HG03571 (cell line): Measurements from ENCODE around the gene E2F1.

ENCODE experiments used
- ATAC-seq: cut with Tn5 transposase; IDR thresholded peaks from one replicate; pipeline ENCODE4 v1.9.1; 2021; ENCODE audit not compliant: unreplicated experiment

E2F1 gene

GRCh38 chr20:33673114-33673409 lies 13.1 kb downstream of the E2F1 start:
- ATAC-seq = no peak

DNA sequence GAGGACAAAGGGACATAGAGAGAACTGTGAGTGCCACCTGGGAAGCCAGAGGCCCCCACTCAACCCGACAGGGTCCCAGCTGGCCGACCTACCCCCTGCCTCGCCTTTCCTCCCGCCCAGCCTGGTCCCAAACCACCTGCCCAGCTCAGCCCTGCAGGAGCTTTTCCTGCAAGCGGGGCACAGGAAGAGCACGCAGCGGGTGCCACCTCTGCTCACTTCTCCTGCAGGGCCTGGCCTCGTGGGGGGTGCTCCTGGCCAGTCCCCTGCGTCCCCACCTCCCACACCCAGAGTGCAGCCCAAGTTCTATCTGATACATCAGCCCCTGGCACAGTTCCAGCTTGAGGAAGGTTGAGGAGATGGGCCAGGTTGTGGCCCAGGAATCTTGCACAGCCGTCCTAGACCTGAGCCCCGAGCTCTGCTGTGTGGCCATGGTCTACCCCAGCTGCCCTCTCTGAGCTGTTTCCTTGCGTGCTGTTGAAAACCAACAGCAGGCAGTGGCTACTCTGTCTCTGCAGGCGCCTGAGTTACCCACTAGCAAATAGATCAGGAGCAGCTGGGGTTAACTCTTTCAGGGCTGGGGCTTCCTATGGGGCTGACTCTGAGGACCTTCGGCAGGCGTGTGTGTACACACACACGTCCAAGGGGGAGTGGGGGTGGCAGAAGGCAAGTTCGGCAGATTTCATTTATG lies 13.6 kb downstream of the E2F1 start:
- ATAC-seq = no peak

DNA sequence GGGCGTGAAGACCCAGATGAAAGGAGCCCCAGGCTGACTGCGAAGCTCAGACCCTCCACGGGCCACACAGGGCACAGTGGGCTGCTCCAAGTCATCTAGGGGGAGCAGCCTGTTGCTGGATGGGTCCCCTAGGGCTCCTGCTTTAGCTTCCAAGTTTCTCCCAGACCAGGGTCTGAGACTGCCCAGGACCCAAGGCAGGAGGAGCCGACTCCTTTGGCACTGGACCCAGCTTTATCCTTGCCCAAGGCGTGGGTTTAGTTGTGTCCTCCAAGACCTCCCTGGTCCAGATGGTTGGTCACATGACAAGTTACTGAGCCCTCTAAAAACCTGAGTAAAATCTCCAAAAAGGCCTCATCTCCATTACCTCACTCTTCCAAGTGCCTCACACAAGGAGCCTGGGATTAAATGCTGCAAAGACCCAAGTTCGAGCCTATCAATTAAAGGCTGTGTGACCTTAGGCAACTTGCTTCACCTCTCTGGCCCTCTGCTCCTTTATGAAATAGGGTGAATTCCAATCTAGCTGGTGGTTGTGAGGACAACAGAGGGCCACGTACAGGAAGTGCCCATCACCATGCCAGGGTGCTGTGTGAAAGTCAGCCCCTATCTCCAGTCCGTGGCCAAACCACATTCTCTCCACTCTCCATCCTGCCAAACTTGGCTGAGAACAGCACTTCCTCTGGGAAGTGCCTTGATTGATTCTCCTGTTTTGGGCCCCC lies 14.5 kb downstream of the E2F1 start:
- ATAC-seq = no peak

- ATAC-seq = no peak
Measured at GRCh38 chr20:33670715-33671499, 15.3 kb downstream of the E2F1 start.

- ATAC-seq = no peak
Measured at GRCh38 chr20:33669873-33670640, 16.1 kb downstream of the E2F1 start.

DNA sequence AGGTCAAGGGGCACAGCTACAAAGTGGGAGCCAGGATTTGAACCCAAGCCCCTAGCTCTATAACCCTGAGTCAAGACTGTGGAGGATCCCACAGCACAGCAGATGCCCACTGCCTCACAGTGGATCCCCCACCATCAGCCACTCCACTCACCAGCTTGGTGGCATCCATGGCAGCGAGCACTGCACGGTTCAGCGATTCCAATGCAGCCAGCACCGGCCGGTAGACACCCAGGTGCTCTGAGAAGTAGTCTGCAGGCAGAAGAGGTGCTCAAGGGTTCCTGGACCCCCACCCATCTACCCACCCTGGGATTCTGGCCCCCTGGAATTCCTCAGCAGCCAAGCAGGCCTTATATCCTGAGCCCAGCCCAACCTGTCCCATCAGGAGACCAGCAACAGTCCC lies 17.0 kb downstream of the E2F1 start:
- ATAC-seq = no peak

GRCh38 chr20:33668466-33669155 lies 17.6 kb downstream of the E2F1 start:
- no peak for ATAC-seq

DNA sequence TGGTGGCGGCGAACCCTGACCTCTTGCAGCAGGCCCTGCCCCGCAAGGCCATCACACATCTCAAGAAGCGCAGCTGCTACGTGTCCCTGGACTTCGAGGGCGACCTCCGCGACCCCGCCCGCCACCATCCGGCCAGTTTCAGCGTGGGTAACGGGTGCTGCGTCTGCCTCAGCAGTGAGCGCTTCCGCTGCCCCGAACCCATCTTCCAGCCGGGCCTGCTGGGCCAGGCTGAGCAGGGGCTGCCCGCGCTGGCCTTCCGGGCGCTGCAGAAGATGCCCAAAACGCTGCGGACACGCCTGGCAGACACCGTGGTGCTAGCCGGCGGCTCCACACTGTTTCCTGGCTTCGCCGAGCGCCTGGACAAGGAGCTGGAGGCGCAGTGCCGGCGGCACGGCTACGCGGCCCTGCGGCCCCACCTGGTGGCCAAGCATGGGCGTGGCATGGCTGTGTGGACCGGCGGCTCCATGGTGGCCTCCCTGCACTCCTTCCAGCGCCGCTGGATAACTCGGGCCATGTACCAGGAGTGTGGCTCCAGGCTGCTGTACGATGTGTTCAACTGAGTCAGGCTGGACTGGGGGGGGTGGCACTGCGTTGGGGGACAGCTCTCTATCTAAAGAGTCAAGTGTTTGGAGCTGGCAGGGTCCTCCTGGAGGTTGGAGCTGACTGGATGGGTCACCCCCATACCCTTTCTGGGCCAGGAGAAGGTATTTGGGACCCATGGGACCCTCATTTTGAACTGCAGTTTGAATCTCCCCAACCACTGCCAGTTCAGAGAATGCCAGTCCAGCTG lies 18.3 kb downstream of the E2F1 start:
- ATAC-seq = peak; percentile 29

DNA sequence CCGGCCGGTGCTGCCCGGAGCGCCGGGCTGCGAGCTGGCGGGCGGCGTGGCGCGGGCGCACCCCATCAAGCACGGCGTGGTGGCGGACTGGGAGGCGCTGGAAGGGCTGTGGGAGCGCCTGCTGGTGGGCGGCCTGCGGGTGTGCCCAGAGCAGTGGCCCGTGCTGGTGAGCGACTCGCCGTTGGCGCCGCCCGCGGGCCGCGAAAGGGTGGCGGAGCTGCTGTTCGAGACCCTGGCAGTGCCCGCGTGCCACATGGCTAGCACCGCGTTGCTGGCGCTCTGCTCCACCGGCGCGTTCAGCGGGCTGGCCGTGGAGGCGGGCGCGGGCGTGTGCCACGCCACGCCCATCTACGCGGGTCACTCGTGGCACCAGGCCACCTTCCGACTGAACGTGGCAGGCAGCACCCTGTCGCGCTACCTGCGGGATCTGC lies 18.9 kb downstream of the E2F1 start:
- peak; percentile 0 for ATAC-seq

DNA sequence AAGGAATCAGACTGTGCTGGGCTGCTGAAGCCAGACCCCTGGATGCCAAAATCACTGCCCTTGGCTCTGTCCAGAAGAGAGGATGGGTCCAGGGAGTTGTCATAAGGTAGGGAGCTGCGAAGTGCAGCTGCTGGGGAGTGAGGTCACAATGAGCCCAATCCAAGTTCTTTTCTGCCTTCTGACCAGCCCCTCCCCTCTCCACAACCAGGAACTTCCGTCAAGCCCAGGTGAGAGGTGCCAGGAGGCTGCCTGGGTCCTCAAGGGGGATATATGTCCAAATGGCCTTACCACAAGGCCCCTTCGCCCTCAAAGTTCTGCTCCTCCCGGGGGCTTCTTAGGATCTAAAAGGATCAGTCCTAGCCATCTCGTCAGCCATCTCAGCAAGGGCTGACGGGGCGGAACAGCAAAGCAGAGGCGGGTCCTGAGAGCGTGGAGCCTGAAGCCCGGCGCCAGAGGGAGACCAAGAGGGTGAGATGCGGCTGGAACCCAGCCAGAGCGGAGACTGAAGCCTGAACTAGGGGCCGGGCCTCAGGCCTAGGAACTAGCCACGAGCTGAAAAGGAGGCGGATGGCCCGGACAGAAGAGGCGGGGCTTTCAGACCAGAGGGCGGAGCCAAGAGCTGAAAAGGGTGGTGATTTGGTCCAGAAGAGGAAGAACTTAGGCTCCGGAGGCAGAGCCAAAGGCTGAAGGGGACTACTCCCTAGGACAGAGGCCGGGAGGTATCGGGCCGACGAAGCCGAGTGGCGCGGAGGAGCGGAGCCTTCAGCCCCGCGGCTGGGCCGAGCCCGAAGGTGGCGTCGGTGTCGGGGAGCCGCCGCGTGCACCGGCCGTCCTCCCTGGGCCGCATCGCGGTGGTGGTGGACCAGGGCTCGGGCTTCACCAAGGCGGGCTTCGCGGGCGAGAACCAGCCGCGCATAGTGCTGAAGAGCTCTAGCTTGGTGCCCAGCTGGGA lies 19.6 kb downstream of the E2F1 start, which contains the start of gene ACTL10:
Gene ACTL10, plus strand, starts transcription at position 651 of the 952 bp plus-strand sequence. CDS start 555 bp downstream, outside the sequence.
- ATAC-seq = peak; percentile 54

- no peak for ATAC-seq
Measured at GRCh38 chr20:33664762-33665144, 21.4 kb downstream of the E2F1 start.

GRCh38 chr20:33664085-33664761 lies 22.0 kb downstream of the E2F1 start:
- no peak for ATAC-seq

DNA sequence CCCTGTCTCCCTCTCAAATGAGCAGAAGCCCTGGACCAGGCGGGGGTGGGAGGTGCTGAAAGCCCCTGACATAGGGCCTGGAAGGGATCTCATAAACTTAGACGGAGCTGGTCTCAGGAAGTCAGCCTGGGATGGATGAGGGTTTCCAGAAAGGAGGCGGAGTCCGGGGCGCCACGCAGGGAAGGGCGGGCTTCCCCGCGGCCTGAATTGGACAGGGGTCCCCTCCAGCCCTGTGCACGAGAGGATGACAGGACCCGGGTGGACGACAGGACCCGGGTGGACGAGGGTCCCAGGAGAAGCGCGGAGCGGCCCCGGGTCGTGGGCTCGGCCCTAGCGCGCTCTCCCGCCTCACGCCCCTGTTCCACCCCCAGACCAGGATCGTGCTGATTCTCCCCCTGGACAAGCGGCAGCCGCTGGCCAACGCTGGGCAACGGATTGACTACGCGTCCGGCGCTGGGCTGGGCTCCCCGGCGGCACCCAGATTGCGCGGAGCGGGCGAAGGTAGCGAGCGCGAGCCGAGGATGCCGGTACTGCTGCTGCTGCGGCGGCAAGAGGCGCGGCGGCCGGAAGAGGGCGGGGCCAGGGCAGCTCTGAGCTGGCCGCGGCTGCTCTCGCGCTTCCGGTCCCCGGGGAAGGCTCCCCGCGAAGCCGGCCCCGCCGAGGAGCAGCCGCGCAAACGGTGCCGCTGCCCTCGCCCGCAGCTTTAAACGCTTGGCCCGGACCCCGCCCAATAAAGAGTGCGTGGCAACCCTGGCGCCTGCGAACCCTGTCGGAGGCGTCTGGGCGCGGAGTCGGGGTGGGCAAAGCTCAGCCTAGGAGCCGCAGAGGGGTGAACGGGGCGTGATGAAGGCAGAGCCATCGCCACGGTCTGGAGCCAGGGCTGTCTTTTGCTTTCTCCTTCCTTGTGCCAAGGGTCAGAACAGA lies 22.8 kb downstream of the E2F1 start:
- ATAC-seq = peak; percentile 45

- ATAC-seq = no peak
Measured at GRCh38 chr20:33662172-33662571, 24.0 kb downstream of the E2F1 start, which contains the start of gene C20orf144. Gene C20orf144 (plus strand): TSS chr20:33662327. CDS start chr20:33662346, 19 bp downstream.

GRCh38 chr20:33660685-33661058 lies 25.5 kb downstream of the E2F1 start:
- ATAC-seq = no peak

GRCh38 chr20:33660035-33660684 lies 26.0 kb downstream of the E2F1 start:
- no peak for ATAC-seq
